Astrocyte of the cerebellum (primary cell): ENCODE data around the gene SOX18.
A peak's percentile ranks its signal among the peaks of the same experiment; 100 is the strongest.

ENCODE experiments used
- DNase-seq: peaks from one replicate; pipeline ENCODE4 v3.0.0-alpha.2; 2011; ENCODE audit warnings: low read depth
- H3K4me3 ChIP-seq: 2 replicates; pipeline ENCODE4 v1.5.1; 2011; ENCODE audit warnings: mild to moderate bottlenecking, low read depth, low read length, moderate library complexity
- in situ Hi-C: cut with HindIII; loops from 2 replicates; pipeline ENCODE4 v1.10.0; 2017; ENCODE audit warnings: low sequenced_read_pairs
- TF ChIP-seq, protein P1 (sequence below): IDR thresholded peaks from 2 replicates; pipeline ENCODE4 v1.5.1; 2012; ENCODE audit warnings: low read length, low read depth, moderate library complexity, mild to moderate bottlenecking; ENCODE audit errors: missing control alignments

Gene SOX18

DNA sequence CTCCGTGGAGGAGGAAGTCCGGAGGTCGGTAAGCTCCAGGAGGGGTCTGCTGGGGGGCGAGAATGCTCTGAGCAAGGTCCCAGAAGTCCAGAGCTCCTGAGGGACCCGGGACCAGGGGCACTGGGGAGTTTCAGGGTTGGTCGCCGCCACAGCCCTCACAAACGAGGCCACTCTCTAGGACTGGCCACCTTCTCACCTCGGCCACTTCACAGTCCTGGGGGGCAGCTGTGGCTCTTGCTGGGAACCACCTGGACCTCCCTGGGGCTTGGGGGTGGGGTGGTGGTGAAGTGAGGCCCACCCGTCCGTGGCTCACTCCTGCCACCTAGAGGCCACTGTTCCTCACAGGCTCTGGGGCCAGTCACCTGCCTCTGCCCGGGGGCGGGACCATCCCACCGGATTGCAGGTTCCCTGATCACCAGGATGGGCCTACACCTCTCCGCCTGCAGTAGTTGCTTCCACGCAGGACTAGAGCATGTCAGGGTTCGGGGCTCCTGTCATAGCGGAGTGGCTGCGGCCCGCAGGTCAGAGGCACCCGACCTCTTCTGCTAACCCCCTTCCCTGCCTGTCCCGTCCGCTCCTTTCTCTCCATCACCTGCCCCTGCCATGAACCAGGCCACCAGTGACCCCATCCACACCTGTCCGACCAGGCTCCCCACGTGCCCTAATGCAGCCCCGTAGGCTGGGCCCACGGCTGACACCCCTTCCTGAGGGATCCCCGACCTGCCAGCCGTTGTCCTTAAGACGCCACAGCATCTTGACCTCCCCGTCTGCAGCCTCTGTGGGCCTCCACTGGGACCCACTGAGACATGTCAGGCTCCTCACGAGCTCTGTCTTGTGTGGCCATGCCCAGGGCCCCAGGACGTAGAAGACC, 8.4 kb upstream of the SOX18 start:
- TF ChIP-seq, protein P1, sequence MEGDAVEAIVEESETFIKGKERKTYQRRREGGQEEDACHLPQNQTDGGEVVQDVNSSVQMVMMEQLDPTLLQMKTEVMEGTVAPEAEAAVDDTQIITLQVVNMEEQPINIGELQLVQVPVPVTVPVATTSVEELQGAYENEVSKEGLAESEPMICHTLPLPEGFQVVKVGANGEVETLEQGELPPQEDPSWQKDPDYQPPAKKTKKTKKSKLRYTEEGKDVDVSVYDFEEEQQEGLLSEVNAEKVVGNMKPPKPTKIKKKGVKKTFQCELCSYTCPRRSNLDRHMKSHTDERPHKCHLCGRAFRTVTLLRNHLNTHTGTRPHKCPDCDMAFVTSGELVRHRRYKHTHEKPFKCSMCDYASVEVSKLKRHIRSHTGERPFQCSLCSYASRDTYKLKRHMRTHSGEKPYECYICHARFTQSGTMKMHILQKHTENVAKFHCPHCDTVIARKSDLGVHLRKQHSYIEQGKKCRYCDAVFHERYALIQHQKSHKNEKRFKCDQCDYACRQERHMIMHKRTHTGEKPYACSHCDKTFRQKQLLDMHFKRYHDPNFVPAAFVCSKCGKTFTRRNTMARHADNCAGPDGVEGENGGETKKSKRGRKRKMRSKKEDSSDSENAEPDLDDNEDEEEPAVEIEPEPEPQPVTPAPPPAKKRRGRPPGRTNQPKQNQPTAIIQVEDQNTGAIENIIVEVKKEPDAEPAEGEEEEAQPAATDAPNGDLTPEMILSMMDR = peak; percentile 90
- in situ Hi-C loops = no loop called here
- DNase-seq = no peak
- H3K4me3 ChIP-seq = no peak overlapping the region

DNA sequence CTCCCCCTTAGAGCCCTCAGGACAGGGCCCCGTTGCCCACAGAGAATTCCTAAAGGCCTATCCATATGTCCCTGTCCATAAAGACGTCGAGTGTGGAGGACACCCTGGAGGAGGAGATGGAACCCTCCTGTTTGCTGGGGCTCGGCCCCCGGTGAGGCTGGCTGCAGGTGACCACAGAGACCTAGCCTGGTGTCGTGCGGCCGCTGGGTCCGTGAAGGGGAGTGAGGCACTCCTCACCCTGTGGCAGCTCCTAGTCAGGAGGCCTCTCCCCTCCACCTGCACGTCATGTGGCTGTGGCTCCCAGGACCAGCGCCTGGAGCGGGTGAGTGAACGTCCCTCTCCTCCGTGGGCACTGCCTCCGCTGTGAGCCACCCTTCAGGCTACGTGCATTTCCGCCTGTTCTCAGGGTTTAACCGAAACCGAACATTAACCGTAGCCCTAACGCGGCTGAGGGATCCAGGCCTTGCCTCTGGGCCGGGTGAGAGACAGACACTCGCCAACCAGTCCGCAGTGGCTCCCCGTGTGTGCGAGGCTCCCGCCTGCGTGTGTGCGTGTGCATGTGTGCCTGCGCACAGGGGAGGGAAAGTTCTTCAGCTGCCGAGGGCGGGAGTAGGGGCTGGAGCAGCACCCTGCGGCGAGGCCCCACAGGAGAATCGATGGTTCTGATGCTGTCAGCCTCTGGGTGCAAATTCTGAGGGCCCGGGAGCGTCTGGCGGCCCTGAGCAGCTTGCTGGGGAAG, 7.6 kb upstream of the SOX18 start:
- no peak for DNase-seq
- H3K4me3 ChIP-seq = no peak overlapping the region
- in situ Hi-C loops = no loop called here
- TF ChIP-seq, protein P1 = no peak

DNA sequence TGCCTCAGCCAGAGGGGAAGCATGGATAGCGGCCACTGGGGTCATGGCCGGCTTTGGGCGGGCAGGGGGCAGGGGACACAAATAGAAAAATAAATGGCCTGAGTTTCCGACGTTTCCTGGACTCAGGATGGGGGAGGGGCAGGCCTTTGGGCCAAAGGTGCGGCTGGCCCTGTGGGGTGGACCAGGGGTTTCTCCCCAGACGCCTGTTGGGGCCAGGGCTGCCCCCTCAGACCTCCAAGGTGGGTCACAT, 7.1 kb upstream of the SOX18 start:
- H3K4me3 ChIP-seq = no peak overlapping the region
- in situ Hi-C loops = no loop called here

DNA sequence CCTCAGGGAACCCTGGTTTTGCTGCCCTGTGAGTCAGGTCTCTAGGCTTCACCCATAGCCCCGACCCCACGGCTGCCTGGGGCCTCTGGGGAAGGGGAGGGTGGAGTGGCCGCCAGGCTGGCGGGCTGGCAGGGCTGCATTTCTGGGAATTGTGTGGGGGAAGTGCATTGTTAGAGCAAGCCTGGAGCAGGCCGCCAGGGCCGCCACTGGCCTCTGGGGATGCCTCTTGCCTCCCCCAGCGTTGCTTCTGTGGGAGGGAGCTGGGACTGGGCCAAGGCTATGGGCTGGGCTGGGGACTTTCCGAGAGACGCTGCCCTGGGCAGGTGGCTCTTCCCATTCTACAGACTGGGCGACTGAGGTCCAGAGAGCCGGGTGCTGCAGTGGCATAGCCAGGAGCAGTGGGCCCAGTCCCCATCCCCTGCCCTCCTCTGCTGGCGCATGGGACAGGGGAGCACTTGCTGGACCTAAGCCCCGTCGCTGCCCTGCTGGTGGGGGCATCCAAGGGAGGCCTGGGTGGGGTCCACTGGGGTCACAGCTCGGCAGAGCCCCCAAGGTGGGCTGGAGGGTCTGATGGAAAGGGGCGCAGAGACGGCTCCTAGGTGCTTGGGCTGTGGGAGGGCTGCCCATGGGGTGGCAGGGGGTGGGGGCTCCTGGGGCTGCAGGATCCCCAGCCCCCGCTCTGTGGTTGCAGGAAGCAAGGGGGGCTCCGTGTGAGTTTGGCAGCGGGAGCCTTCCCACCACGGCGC, 6.6 kb upstream of the SOX18 start:
- in situ Hi-C loops = no loop called here
- TF ChIP-seq, protein P1 = no peak
- no peak for DNase-seq
- H3K4me3 ChIP-seq = no peak overlapping the region

More for the DNA sequence above, 7.1 kb upstream of the SOX18 start:
- no peak for DNase-seq
- TF ChIP-seq, protein P1 = no peak

DNA sequence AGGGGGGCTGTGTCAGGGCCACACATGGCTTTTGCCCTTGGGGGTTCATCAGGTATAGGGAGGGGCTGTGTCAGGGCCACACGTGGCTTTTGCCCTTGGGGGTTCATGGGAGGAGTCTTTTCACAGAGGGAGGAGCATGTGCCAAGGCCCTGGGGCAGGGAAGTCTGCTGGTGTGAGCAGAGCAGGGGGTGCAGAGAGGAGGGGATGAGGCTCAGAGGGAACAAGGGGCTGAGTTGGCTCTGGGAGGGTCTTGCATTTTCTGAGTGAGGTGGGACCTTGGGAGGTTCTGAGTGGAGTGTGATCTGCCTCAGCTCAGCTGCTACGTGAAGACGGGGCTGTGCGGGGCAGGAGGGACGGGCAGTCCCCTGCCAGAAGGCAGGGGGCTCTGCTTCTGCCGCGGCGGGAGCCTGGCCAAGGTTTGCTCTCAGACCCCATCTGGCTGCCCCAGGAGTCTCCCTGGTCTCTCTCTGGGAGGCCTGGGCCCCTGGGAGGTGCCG, 6.0 kb upstream of the SOX18 start:
- in situ Hi-C loops = no loop called here
- TF ChIP-seq, protein P1 = no peak
- DNase-seq = no peak
- no peak overlapping the region for H3K4me3 ChIP-seq
